Erythroblast (primary cell): ENCODE measurements around the gene CPNE2.

Experiments
- GATA1 ChIP-seq: IDR thresholded peaks from 2 replicates; pipeline ENCODE4 v1.6.1; 2011; ENCODE audit warnings: low read depth, mild to moderate bottlenecking, control low read depth, low read length, moderate library complexity
- POLR2A ChIP-seq: IDR thresholded peaks from 2 replicates; pipeline ENCODE4 v1.6.1; 2011; ENCODE audit warnings: mild to moderate bottlenecking, low read length

- TF ChIP-seq POLR2A (no peak), GATA1 (no peak)
These were observed 46.5 kb upstream of the CPNE2 start for GRCh38 chr16:57045694-57046381.
